Fibroblast of upper back skin (primary cell): Measurements from ENCODE around the gene NEGR1.

Experiments used
- DNase-seq: peaks from one replicate; pipeline ENCODE4 v3.0.0-alpha.2; 2013

NEGR1 gene

GRCh38 chr1:71660411-71660810 is 621.9 kb downstream of the NEGR1 start:
- peak; percentile 76 for DNase-seq

- peak; percentile 76 for DNase-seq
Observed at GRCh38 chr1:71657891-71658679, 624.3 kb downstream of the NEGR1 start.

GRCh38 chr1:71656902-71657301 is 625.4 kb downstream of the NEGR1 start:
- DNase-seq = peak; percentile 71

- DNase-seq = no peak
Observed at GRCh38 chr1:71655604-71656003, 626.7 kb downstream of the NEGR1 start.

- DNase-seq = no peak
Observed at GRCh38 chr1:71653952-71654351, 628.4 kb downstream of the NEGR1 start.

- DNase-seq = no peak
Observed at GRCh38 chr1:71651214-71651613, 631.1 kb downstream of the NEGR1 start.

- DNase-seq = peak; percentile 86
Observed at GRCh38 chr1:71650119-71650518, 632.2 kb downstream of the NEGR1 start.

GRCh38 chr1:71649608-71650007 is 632.7 kb downstream of the NEGR1 start:
- DNase-seq = no peak

GRCh38 chr1:71647513-71648300 is 634.6 kb downstream of the NEGR1 start:
- no peak for DNase-seq

- no peak for DNase-seq
Observed at GRCh38 chr1:71645015-71645414, 637.3 kb downstream of the NEGR1 start.

- DNase-seq = no peak
Observed at GRCh38 chr1:71641903-71642302, 640.4 kb downstream of the NEGR1 start.

- DNase-seq = no peak
Observed at GRCh38 chr1:71640998-71641397, 641.3 kb downstream of the NEGR1 start.

GRCh38 chr1:71640116-71640515 is 642.2 kb downstream of the NEGR1 start:
- no peak for DNase-seq

GRCh38 chr1:71638081-71638766 is 644.1 kb downstream of the NEGR1 start:
- DNase-seq = peak; percentile 74

GRCh38 chr1:71635568-71635967 is 646.8 kb downstream of the NEGR1 start:
- no peak for DNase-seq

GRCh38 chr1:71634159-71634558 is 648.2 kb downstream of the NEGR1 start:
- no peak for DNase-seq

GRCh38 chr1:71630073-71630472 is 652.3 kb downstream of the NEGR1 start:
- no peak for DNase-seq

- DNase-seq = no peak
Observed at GRCh38 chr1:71625004-71625403, 657.3 kb downstream of the NEGR1 start.

GRCh38 chr1:71623888-71624287 is 658.5 kb downstream of the NEGR1 start:
- no peak for DNase-seq

- DNase-seq = peak; percentile 85
Observed at GRCh38 chr1:71621785-71622184, 660.6 kb downstream of the NEGR1 start.

GRCh38 chr1:71618766-71619530 is 663.4 kb downstream of the NEGR1 start:
- no peak for DNase-seq

- no peak for DNase-seq
Observed at GRCh38 chr1:71618191-71618590, 664.1 kb downstream of the NEGR1 start.

- DNase-seq = no peak
Observed at GRCh38 chr1:71610476-71610875, 671.9 kb downstream of the NEGR1 start.
